ENCODE measurements around the gene LTK.

DNA sequence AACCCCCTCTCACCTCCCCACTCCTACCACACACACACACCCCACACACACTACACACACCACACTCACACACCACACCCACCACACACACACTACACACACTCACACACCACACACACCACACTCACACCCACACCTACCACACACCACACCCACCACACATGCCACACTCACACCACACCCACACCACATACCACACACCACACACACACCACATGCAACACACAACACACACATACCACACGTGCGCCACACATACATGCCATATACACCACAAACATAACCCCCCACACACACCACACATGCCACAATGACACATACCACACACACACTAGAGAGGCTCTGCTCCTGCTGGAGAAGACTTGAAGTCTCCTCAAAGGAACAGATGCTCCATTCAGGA lies 25.8 kb downstream of the LTK start:
- TF ChIP-seq, protein P1, sequence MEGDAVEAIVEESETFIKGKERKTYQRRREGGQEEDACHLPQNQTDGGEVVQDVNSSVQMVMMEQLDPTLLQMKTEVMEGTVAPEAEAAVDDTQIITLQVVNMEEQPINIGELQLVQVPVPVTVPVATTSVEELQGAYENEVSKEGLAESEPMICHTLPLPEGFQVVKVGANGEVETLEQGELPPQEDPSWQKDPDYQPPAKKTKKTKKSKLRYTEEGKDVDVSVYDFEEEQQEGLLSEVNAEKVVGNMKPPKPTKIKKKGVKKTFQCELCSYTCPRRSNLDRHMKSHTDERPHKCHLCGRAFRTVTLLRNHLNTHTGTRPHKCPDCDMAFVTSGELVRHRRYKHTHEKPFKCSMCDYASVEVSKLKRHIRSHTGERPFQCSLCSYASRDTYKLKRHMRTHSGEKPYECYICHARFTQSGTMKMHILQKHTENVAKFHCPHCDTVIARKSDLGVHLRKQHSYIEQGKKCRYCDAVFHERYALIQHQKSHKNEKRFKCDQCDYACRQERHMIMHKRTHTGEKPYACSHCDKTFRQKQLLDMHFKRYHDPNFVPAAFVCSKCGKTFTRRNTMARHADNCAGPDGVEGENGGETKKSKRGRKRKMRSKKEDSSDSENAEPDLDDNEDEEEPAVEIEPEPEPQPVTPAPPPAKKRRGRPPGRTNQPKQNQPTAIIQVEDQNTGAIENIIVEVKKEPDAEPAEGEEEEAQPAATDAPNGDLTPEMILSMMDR (IDR thresholded peaks at IDR 0.05) = no peak
- no peak for TF ChIP-seq EP300 (IDR thresholded peaks at IDR 0.05)

Data from gastroesophageal sphincter (tissue), 3 donors.